ENCODE results near the gene CA10.

DNA sequence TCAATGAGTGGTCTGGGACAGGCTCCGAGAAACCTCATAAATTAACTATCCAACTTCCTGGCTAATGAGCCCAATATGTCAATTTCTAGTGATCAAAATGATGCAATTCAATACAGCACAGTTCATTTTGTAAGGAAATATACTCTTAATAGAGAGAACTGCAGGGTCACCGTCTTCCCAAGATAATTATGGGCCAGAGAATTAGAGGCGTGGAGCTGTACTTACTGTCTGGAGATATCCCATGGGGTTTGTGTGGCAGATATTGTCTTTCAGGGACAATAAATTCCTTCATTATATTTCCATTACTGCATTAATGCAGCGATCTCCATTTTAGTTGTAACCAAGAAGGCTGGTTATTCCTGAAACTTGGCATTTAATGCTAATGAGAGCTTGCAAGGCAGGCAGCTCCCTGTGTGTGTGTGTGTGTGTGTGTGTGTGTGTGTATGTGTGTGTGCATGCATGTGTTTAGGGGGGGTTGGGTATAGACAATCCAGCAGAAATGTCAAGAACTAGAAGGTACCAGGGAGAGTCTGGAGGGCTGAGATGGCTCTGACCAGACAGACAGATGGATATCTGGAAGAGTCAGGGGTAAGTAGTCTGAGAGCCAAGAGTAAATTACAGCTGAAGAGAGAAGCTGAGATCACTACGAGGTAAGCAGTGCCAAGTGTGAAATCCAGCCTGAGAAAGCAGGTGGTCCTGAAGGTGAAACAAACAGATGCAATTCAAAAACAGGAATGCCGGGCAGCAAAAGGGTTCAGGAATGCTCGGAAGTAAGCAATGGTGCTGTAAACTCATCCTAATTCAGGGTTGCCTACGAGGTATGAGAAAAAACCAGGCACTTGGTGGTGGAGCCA, 393.0 kb downstream of the CA10 start:
- TF ChIP-seq POLR2A (IDR thresholded peaks at IDR 0.05; ENCODE audit: low read depth, low read length) (no peak), POLR2AphosphoS5 (IDR thresholded peaks at IDR 0.05; ENCODE audit: low read depth, low read length) (no peak)
